ENCODE results near the gene SHE. TPM values are rescaled to one million over a fixed set of nuclear protein-coding genes. Genes with fewer than 3 reads are reported as not detected.

The SHE gene
- polyA plus RNA-seq, 1 donor from 2014 or later = not detected

GRCh38 chr1:154478013-154478412 is 24.2 kb downstream of the SHE start:
- Mint-ChIP-seq H3K27me3 (no peaks in the 10 kb centered on the region), H3K4me1 (peaks cover 3 to 5% (median 5%) of the 10 kb centered on the region in 3 donors), H3K27ac (no peak overlapping the region), H3K9me3 (no peaks in the 10 kb centered on the region), H3K36me3 (no peaks in the 10 kb centered on the region), H3K4me3 (no peak overlapping the region)

GRCh38 chr1:154476791-154477190 is 25.4 kb downstream of the SHE start:
- no peak overlapping the region for H3K4me3 Mint-ChIP-seq
- H3K4me1 Mint-ChIP-seq = peaks cover 3 to 5% (median 5%) of the 10 kb centered on the region in 3 donors
- no peak overlapping the region for H3K27ac Mint-ChIP-seq
- H3K36me3 Mint-ChIP-seq = no peaks in the 10 kb centered on the region
- H3K27me3 Mint-ChIP-seq = no peaks in the 10 kb centered on the region
- H3K9me3 Mint-ChIP-seq = no peaks in the 10 kb centered on the region

- no peaks in the 10 kb centered on the region for H3K9me3 Mint-ChIP-seq
- H3K27ac Mint-ChIP-seq = no peak overlapping the region
- H3K4me3 Mint-ChIP-seq = peak overlapping the region in 1 of 4 donors; percentile 12
- peaks cover 3 to 9% (median 7%) of the 10 kb centered on the region in 3 donors for H3K4me1 Mint-ChIP-seq
- H3K27me3 Mint-ChIP-seq = no peaks in the 10 kb centered on the region
- no peaks in the 10 kb centered on the region for H3K36me3 Mint-ChIP-seq
Measured at GRCh38 chr1:154474802-154475201, 27.4 kb downstream of the SHE start.

- Mint-ChIP-seq H3K4me1 (peaks cover 6 to 12% (median 12%) of the 10 kb centered on the region in 3 donors), H3K27ac (no peak overlapping the region), H3K4me3 (no peak overlapping the region), H3K9me3 (no peaks in the 10 kb centered on the region), H3K36me3 (peaks cover 1% of the 10 kb centered on the region), H3K27me3 (no peaks in the 10 kb centered on the region)
Measured at GRCh38 chr1:154471304-154471703, 30.9 kb downstream of the SHE start.

GRCh38 chr1:154469844-154470560 is 32.2 kb downstream of the SHE start:
- H3K9me3 Mint-ChIP-seq = no peaks in the 10 kb centered on the region
- H3K4me3 Mint-ChIP-seq = no peak overlapping the region
- H3K36me3 Mint-ChIP-seq = peaks cover 1% of the 10 kb centered on the region
- no peaks in the 10 kb centered on the region for H3K27me3 Mint-ChIP-seq
- H3K4me1 Mint-ChIP-seq = peaks cover 12 to 17% (median 16%) of the 10 kb centered on the region in 3 donors
- H3K27ac Mint-ChIP-seq = no peak overlapping the region

- H3K4me3 Mint-ChIP-seq = no peak overlapping the region
- no peaks in the 10 kb centered on the region for H3K27me3 Mint-ChIP-seq
- no peaks in the 10 kb centered on the region for H3K9me3 Mint-ChIP-seq
- no peak overlapping the region for H3K27ac Mint-ChIP-seq
- peaks cover 12 to 17% (median 16%) of the 10 kb centered on the region in 3 donors for H3K4me1 Mint-ChIP-seq
- H3K36me3 Mint-ChIP-seq = peaks cover 1% of the 10 kb centered on the region
Measured at GRCh38 chr1:154468535-154469250, 33.5 kb downstream of the SHE start.

GRCh38 chr1:154467434-154468102 is 34.6 kb downstream of the SHE start:
- H3K36me3 Mint-ChIP-seq = peaks cover 1% of the 10 kb centered on the region
- no peaks in the 10 kb centered on the region for H3K9me3 Mint-ChIP-seq
- H3K27ac Mint-ChIP-seq = no peak overlapping the region
- no peak overlapping the region for H3K4me3 Mint-ChIP-seq
- H3K27me3 Mint-ChIP-seq = no peaks in the 10 kb centered on the region
- peaks cover 12 to 17% (median 16%) of the 10 kb centered on the region in 3 donors for H3K4me1 Mint-ChIP-seq

GRCh38 chr1:154466921-154467417 is 35.2 kb downstream of the SHE start:
- H3K36me3 Mint-ChIP-seq = peaks cover 2% of the 10 kb centered on the region
- H3K4me1 Mint-ChIP-seq = peaks cover 12 to 17% (median 16%) of the 10 kb centered on the region in 3 donors
- no peak overlapping the region for H3K27ac Mint-ChIP-seq
- H3K9me3 Mint-ChIP-seq = no peaks in the 10 kb centered on the region
- no peaks in the 10 kb centered on the region for H3K27me3 Mint-ChIP-seq
- no peak overlapping the region for H3K4me3 Mint-ChIP-seq

GRCh38 chr1:154466206-154466605 is 36.0 kb downstream of the SHE start:
- Mint-ChIP-seq H3K36me3 (peaks cover 2% of the 10 kb centered on the region), H3K27me3 (no peaks in the 10 kb centered on the region), H3K4me3 (peak overlapping the region in 1 of 4 donors; percentile 51), H3K27ac (no peak overlapping the region), H3K4me1 (peaks cover 12 to 17% (median 15%) of the 10 kb centered on the region in 3 donors), H3K9me3 (no peaks in the 10 kb centered on the region)

GRCh38 chr1:154465621-154466195 is 36.5 kb downstream of the SHE start:
- no peaks in the 10 kb centered on the region for H3K9me3 Mint-ChIP-seq
- peaks cover 6% of the 10 kb centered on the region for H3K36me3 Mint-ChIP-seq
- no peaks in the 10 kb centered on the region for H3K27me3 Mint-ChIP-seq
- no peak overlapping the region for H3K27ac Mint-ChIP-seq
- H3K4me1 Mint-ChIP-seq = peaks cover 12 to 15% (median 12%) of the 10 kb centered on the region in 3 donors
- no peak overlapping the region for H3K4me3 Mint-ChIP-seq

- Mint-ChIP-seq H3K9me3 (no peaks in the 10 kb centered on the region), H3K4me1 (peaks cover 7 to 15% (median 10%) of the 10 kb centered on the region in 3 donors), H3K4me3 (no peak overlapping the region), H3K27me3 (no peaks in the 10 kb centered on the region), H3K27ac (peak overlapping the region in 1 of 3 donors; percentile 92), H3K36me3 (peaks cover 6% of the 10 kb centered on the region)
Measured at GRCh38 chr1:154463512-154463990, 38.7 kb downstream of the SHE start.

- Mint-ChIP-seq H3K9me3 (no peaks in the 10 kb centered on the region), H3K4me1 (peaks cover 0 to 1% (median under 1%) of the 10 kb centered on the region in 3 donors), H3K4me3 (no peak overlapping the region), H3K27me3 (no peaks in the 10 kb centered on the region), H3K27ac (no peak overlapping the region), H3K36me3 (peaks cover 6% of the 10 kb centered on the region)
Measured at GRCh38 chr1:154460695-154461260, 41.4 kb downstream of the SHE start.

GRCh38 chr1:154459080-154459479 is 43.1 kb downstream of the SHE start:
- Mint-ChIP-seq H3K27me3 (no peaks in the 10 kb centered on the region), H3K4me1 (peaks cover 0 to 2% (median 1%) of the 10 kb centered on the region in 3 donors), H3K9me3 (no peaks in the 10 kb centered on the region), H3K36me3 (peaks cover 6% of the 10 kb centered on the region), H3K4me3 (no peak overlapping the region), H3K27ac (no peak overlapping the region)

GRCh38 chr1:154456631-154457030 is 45.6 kb downstream of the SHE start:
- Mint-ChIP-seq H3K27me3 (no peaks in the 10 kb centered on the region), H3K9me3 (no peaks in the 10 kb centered on the region), H3K27ac (peak overlapping the region in 1 of 3 donors; percentile 52), H3K4me1 (peaks cover 0 to 2% (median 0%) of the 10 kb centered on the region in 3 donors), H3K4me3 (no peak overlapping the region), H3K36me3 (peaks cover 12% of the 10 kb centered on the region)
